HG03135 (cell line): ENCODE measurements around the gene RLF.
"Not testable (repeated sequence)": the region's sequence is repeated elsewhere in the genome, so short reads cannot be mapped to it uniquely, and the experiment has no call there.

ENCODE experiments used
- ATAC-seq: cut with Tn5 transposase; IDR thresholded peaks from one replicate; pipeline ENCODE4 v1.9.1; 2021; ENCODE audit warnings: mild to moderate bottlenecking, moderate library complexity; ENCODE audit not compliant: unreplicated experiment

RLF gene

GRCh38 chr1:40171036-40171435 lies 9.8 kb downstream of the RLF start:
- no peak for ATAC-seq

GRCh38 chr1:40174788-40175187 lies 13.6 kb downstream of the RLF start:
- ATAC-seq: no peak

GRCh38 chr1:40176989-40177388 lies 15.8 kb downstream of the RLF start:
- ATAC-seq: not testable (repeated sequence)

- no peak for ATAC-seq
Observed at GRCh38 chr1:40178200-40178599, 17.0 kb downstream of the RLF start.

GRCh38 chr1:40179496-40180089 lies 18.4 kb downstream of the RLF start:
- ATAC-seq: no peak

- no peak for ATAC-seq
Observed at GRCh38 chr1:40183055-40183710, 22.0 kb downstream of the RLF start.

GRCh38 chr1:40184193-40184592 lies 23.0 kb downstream of the RLF start:
- no peak for ATAC-seq

- ATAC-seq: peak; percentile 97
Observed at GRCh38 chr1:40185951-40186864, 25.0 kb downstream of the RLF start.

- ATAC-seq: no peak
Observed at GRCh38 chr1:40187399-40187798, 26.2 kb downstream of the RLF start.

- not testable (repeated sequence) for ATAC-seq
Observed at GRCh38 chr1:40194639-40195038, 33.5 kb downstream of the RLF start.

- no peak for ATAC-seq
Observed at GRCh38 chr1:40197656-40198055, 36.5 kb downstream of the RLF start.

GRCh38 chr1:40199126-40199525 lies 37.9 kb downstream of the RLF start:
- no peak for ATAC-seq

- no peak for ATAC-seq
Observed at GRCh38 chr1:40204856-40205255, 43.7 kb downstream of the RLF start.

- ATAC-seq: no peak
Observed at GRCh38 chr1:40210511-40211204, 49.5 kb downstream of the RLF start.

GRCh38 chr1:40218333-40218732 lies 57.1 kb downstream of the RLF start:
- no peak for ATAC-seq

GRCh38 chr1:40221471-40221905 lies 60.3 kb downstream of the RLF start:
- not testable (repeated sequence) for ATAC-seq

- no peak for ATAC-seq
Observed at GRCh38 chr1:40221977-40222772, 61.0 kb downstream of the RLF start.

- no peak for ATAC-seq
Observed at GRCh38 chr1:40224040-40224439, 62.9 kb downstream of the RLF start.

GRCh38 chr1:40226192-40226591 lies 65.0 kb downstream of the RLF start:
- no peak for ATAC-seq

- ATAC-seq: peak; percentile 96
Observed at GRCh38 chr1:40232444-40232843, 71.3 kb downstream of the RLF start.
